Activated CD4-positive, alpha-beta T cell treated with anti-CD3 and anti-CD28 coated beads, Interleukin-2, amount 10 ng/mL, durations not matched to agents 7 days and 5 days (primary cell): ENCODE results near the gene RMND5B. TPM values are rescaled to one million over a fixed set of nuclear protein-coding genes. Genes with fewer than 3 reads are reported as not detected.

Experiments used
- CTCF ChIA-PET: fragments of 350-600 bp; sonication (Branson Sonifier 250); formaldehyde crosslinking; loops from one replicate; lab custom pipeline; 2021; ENCODE audit warnings: antibody characterized with exemption; lab: Charles Lee
- POLR2A ChIA-PET: fragments of 350-600 bp; sonication (Branson Sonifier 250); formaldehyde crosslinking; loops from one replicate; lab custom pipeline; 2021; ENCODE audit warnings: antibody characterized with exemption; lab: Charles Lee
- DNase-seq: peaks from one replicate; pipeline ENCODE4 v3.0.0-alpha.2; 2020
- H3K27ac Mint-ChIP-seq: one replicate; pipeline ENCODE4 v1.8.0; 2021; ENCODE audit warnings: mild to moderate bottlenecking, moderate library complexity, mixed read lengths
- H3K27me3 Mint-ChIP-seq: one replicate; pipeline ENCODE4 v1.8.0; 2021; ENCODE audit warnings: mixed read lengths
- H3K36me3 Mint-ChIP-seq: one replicate; pipeline ENCODE4 v1.8.0; 2021; ENCODE audit warnings: low read depth, mixed read lengths
- H3K4me1 Mint-ChIP-seq: one replicate; pipeline ENCODE4 v1.8.0; 2021; ENCODE audit warnings: mixed read lengths
- H3K4me3 Mint-ChIP-seq: one replicate; pipeline ENCODE4 v1.8.0; 2021; ENCODE audit warnings: mild to moderate bottlenecking, moderate library complexity, mixed read lengths
- H3K9me3 Mint-ChIP-seq: one replicate; pipeline ENCODE4 v1.8.0; 2021; ENCODE audit warnings: mixed read lengths
- total RNA-seq, 2 experiments: library from RNA; stranded (reverse); gene quantifications; one replicate each; pipeline ENCODE4 v1.2.3, GENCODE V29; 2021

Gene RMND5B
- total RNA-seq, 2 experiments from 2014 or later: 21.4 to 22.7 TPM

GRCh38 chr5:178115136-178115813 is 15.5 kb upstream of the RMND5B start:
- ChIA-PET CTCF (interaction anchor here (1.4 kb wide), 1 partner anchor 21 kb away, joined by 3 read pairs; no protein-coding TSS in a partner anchor), POLR2A (no interaction called here)
- peak overlapping the region; percentile 81 for H3K4me3 Mint-ChIP-seq
- peaks cover 38% of the 10 kb centered on the region for H3K27me3 Mint-ChIP-seq
- no peak for DNase-seq
- no peaks in the 10 kb centered on the region for H3K9me3 Mint-ChIP-seq
- H3K4me1 Mint-ChIP-seq: peaks cover 38% of the 10 kb centered on the region
- no peaks in the 10 kb centered on the region for H3K36me3 Mint-ChIP-seq
- H3K27ac Mint-ChIP-seq: no peak overlapping the region

- peak overlapping the region; percentile 22 for H3K4me3 Mint-ChIP-seq
- H3K9me3 Mint-ChIP-seq: no peaks in the 10 kb centered on the region
- peaks cover 34% of the 10 kb centered on the region for H3K27me3 Mint-ChIP-seq
- DNase-seq: no peak
- ChIA-PET POLR2A (no interaction called here), CTCF (no interaction called here)
- no peaks in the 10 kb centered on the region for H3K36me3 Mint-ChIP-seq
- H3K27ac Mint-ChIP-seq: peak overlapping the region; percentile 31
- H3K4me1 Mint-ChIP-seq: peaks cover 41% of the 10 kb centered on the region
Observed at GRCh38 chr5:178115814-178116142, 15.0 kb upstream of the RMND5B start.

GRCh38 chr5:178116143-178116885 is 14.5 kb upstream of the RMND5B start:
- peak; percentile 62 for DNase-seq
- ChIA-PET POLR2A (no interaction called here), CTCF (interaction anchor here (0.7 kb wide), 1 partner anchor 975 kb away, joined by 4 read pairs; no protein-coding TSS in a partner anchor)
- no peaks in the 10 kb centered on the region for H3K36me3 Mint-ChIP-seq
- H3K9me3 Mint-ChIP-seq: no peaks in the 10 kb centered on the region
- peak overlapping the region; percentile 29 for H3K4me3 Mint-ChIP-seq
- peaks cover 45% of the 10 kb centered on the region for H3K4me1 Mint-ChIP-seq
- peaks cover 30% of the 10 kb centered on the region for H3K27me3 Mint-ChIP-seq
- peak overlapping the region; percentile 37 for H3K27ac Mint-ChIP-seq

- Mint-ChIP-seq H3K4me3 (no peak overlapping the region), H3K27me3 (peaks cover 18% of the 10 kb centered on the region), H3K9me3 (no peaks in the 10 kb centered on the region), H3K27ac (no peak overlapping the region), H3K4me1 (peaks cover 41% of the 10 kb centered on the region), H3K36me3 (no peaks in the 10 kb centered on the region)
- no peak for DNase-seq
- ChIA-PET POLR2A (no interaction called here), CTCF (interaction anchor here (0.6 to 1.8 kb wide), 3 partner anchors 10 to 32 kb away, joined by 3 to 5 read pairs (median 3); no protein-coding TSS in a partner anchor)
Observed at GRCh38 chr5:178117923-178118701, 12.7 kb upstream of the RMND5B start.

- Mint-ChIP-seq H3K27me3 (peaks cover 8% of the 10 kb centered on the region), H3K27ac (no peak overlapping the region), H3K36me3 (no peaks in the 10 kb centered on the region), H3K9me3 (no peaks in the 10 kb centered on the region), H3K4me3 (no peak overlapping the region), H3K4me1 (peaks cover 31% of the 10 kb centered on the region)
- ChIA-PET CTCF (interaction anchor here (0.6 to 3.7 kb wide), 17 partner anchors 9 to 112 kb away, joined by 3 to 39 read pairs (median 5); partner anchors contain the start of genes HNRNPAB, NHP2 and RMND5B), POLR2A (no interaction called here)
- no peak for DNase-seq
Observed at GRCh38 chr5:178119915-178120606, 10.8 kb upstream of the RMND5B start.

- Mint-ChIP-seq H3K36me3 (no peaks in the 10 kb centered on the region), H3K4me3 (peak overlapping the region; percentile 38), H3K4me1 (peaks cover 25% of the 10 kb centered on the region), H3K27ac (peak overlapping the region; percentile 25), H3K9me3 (no peaks in the 10 kb centered on the region), H3K27me3 (peaks cover 4% of the 10 kb centered on the region)
- CTCF ChIA-PET: interaction anchor here (0.6 to 3.7 kb wide), 17 partner anchors 9 to 84 kb away, joined by 3 to 39 read pairs (median 5); partner anchors contain the start of genes HNRNPAB, NHP2 and RMND5B
- POLR2A ChIA-PET: no interaction called here
- peak; percentile 90 for DNase-seq
Observed at GRCh38 chr5:178120607-178121357, 10.0 kb upstream of the RMND5B start.

GRCh38 chr5:178121391-178122276 is 9.2 kb upstream of the RMND5B start:
- Mint-ChIP-seq H3K27ac (no peak overlapping the region), H3K27me3 (peaks cover 1% of the 10 kb centered on the region), H3K4me3 (peak overlapping the region; percentile 38), H3K9me3 (no peaks in the 10 kb centered on the region), H3K36me3 (no peaks in the 10 kb centered on the region), H3K4me1 (peaks cover 18% of the 10 kb centered on the region)
- CTCF ChIA-PET: interaction anchor here (0.5 to 3.7 kb wide), 16 partner anchors 8 to 1126 kb away, joined by 3 to 39 read pairs (median 5); partner anchors contain the start of genes HNRNPAB, NHP2 and RMND5B
- DNase-seq: no peak
- POLR2A ChIA-PET: no interaction called here

GRCh38 chr5:178122346-178122745 is 8.5 kb upstream of the RMND5B start:
- Mint-ChIP-seq H3K36me3 (no peaks in the 10 kb centered on the region), H3K27ac (no peak overlapping the region), H3K4me1 (peaks cover 15% of the 10 kb centered on the region), H3K27me3 (no peaks in the 10 kb centered on the region), H3K9me3 (no peaks in the 10 kb centered on the region), H3K4me3 (no peak overlapping the region)
- ChIA-PET CTCF (interaction anchor here (1.5 to 3.7 kb wide), 3 partner anchors 15 to 46 kb away, joined by 4 to 18 read pairs (median 16); no protein-coding TSS in a partner anchor), POLR2A (no interaction called here)
- no peak for DNase-seq

GRCh38 chr5:178123094-178123965 is 7.5 kb upstream of the RMND5B start:
- DNase-seq: no peak
- no peaks in the 10 kb centered on the region for H3K36me3 Mint-ChIP-seq
- H3K27ac Mint-ChIP-seq: no peak overlapping the region
- CTCF ChIA-PET: interaction anchor here (1.0 to 1.5 kb wide), 2 partner anchors 14 to 34 kb away, joined by 3 to 4 read pairs; no protein-coding TSS in a partner anchor
- H3K27me3 Mint-ChIP-seq: no peaks in the 10 kb centered on the region
- H3K9me3 Mint-ChIP-seq: no peaks in the 10 kb centered on the region
- POLR2A ChIA-PET: no interaction called here
- peaks cover 15% of the 10 kb centered on the region for H3K4me1 Mint-ChIP-seq
- no peak overlapping the region for H3K4me3 Mint-ChIP-seq
